Measurements from ENCODE around the gene MON1A. TPM values are rescaled to one million over a fixed set of nuclear protein-coding genes. Genes with fewer than 3 reads are reported as not detected.

Gene MON1A
- total and polyA plus RNA-seq, 4 donors: 7.0 to 12.3 (median 9.4) TPM

DNA sequence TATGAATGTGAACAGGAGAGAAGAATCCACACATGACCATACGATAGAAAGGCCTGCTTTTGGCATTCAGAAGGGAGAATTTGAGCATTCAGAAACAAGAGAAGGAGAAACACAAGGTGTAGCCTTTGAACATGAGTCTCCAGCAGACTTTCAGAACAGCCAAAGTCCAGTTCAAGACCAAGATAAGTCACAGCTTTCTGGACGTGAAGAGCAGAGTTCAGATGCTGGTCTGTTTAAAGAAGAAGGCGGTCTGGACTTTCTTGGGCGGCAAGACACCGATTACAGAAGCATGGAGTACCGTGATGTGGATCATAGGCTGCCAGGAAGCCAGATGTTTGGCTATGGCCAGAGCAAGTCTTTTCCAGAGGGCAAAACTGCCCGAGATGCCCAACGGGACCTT lies 38.7 kb upstream of the MON1A start:
- no peak for DNase-seq
- 93% methylated on average over 8 of the region's 8 CpGs for WGBS, 2 donors
- no peak overlapping the region for H3K27ac ChIP-seq (ENCODE audit: low read depth in 1 of 2, low read length in 1 of 2)
- no peak overlapping the region for H3K9ac ChIP-seq (ENCODE audit: insufficient read depth in 1 of 2, low read length in 2 of 2)
- H3K9me3 ChIP-seq (ENCODE audit: control insufficient read depth in 4 of 4, insufficient read depth in 3 of 4, low read length in 3 of 4): no peaks in the 10 kb centered on the region
- TF ChIP-seq, protein P1, sequence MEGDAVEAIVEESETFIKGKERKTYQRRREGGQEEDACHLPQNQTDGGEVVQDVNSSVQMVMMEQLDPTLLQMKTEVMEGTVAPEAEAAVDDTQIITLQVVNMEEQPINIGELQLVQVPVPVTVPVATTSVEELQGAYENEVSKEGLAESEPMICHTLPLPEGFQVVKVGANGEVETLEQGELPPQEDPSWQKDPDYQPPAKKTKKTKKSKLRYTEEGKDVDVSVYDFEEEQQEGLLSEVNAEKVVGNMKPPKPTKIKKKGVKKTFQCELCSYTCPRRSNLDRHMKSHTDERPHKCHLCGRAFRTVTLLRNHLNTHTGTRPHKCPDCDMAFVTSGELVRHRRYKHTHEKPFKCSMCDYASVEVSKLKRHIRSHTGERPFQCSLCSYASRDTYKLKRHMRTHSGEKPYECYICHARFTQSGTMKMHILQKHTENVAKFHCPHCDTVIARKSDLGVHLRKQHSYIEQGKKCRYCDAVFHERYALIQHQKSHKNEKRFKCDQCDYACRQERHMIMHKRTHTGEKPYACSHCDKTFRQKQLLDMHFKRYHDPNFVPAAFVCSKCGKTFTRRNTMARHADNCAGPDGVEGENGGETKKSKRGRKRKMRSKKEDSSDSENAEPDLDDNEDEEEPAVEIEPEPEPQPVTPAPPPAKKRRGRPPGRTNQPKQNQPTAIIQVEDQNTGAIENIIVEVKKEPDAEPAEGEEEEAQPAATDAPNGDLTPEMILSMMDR (IDR thresholded peaks at IDR 0.05; ENCODE audit: control extremely low read depth, extremely low read depth): no peak
- peaks cover 3 to 25% (median 12%) of the 10 kb centered on the region in 5 donors for H3K4me1 ChIP-seq (ENCODE audit: control insufficient read depth in 5 of 5, insufficient read depth in 5 of 5, low read length in 5 of 5)
- no peak overlapping the region for H3K4me3 ChIP-seq
- ATAC-seq (ENCODE audit: insufficient read depth, low FRiP score): no peak
- peaks cover 0 to 24% (median 3%) of the 10 kb centered on the region in 4 donors for H3K36me3 ChIP-seq (ENCODE audit: control insufficient read depth in 4 of 4, insufficient read depth in 4 of 4, low read length in 4 of 4)
- no peaks in the 10 kb centered on the region for H3K27me3 ChIP-seq (ENCODE audit: control insufficient read depth in 3 of 3, insufficient read depth in 3 of 3, low read length in 2 of 3)

DNA sequence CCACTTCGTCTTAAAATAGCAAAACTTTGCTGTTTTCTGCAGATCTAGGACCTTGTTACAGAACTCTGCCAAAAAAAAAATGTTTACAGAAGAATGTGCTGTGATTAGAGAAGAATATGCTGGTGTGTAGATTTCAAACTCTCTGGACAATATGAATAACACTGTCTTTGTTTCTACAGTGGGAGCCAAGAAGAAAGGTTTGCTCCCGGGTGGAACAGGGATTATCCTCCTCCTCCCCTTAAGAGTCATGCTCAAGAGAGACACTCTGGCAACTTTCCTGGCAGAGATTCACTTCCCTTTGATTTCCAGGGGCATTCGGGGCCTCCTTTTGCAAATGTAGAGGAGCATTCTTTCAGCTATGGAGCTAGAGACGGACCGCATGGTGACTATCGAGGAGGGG lies 37.7 kb upstream of the MON1A start:
- TF ChIP-seq, protein P1 (IDR thresholded peaks at IDR 0.05; ENCODE audit: control extremely low read depth, extremely low read depth): no peak
- no peak overlapping the region for H3K27ac ChIP-seq (ENCODE audit: low read depth in 1 of 2, low read length in 1 of 2)
- peaks cover 3 to 25% (median 12%) of the 10 kb centered on the region in 5 donors for H3K4me1 ChIP-seq (ENCODE audit: control insufficient read depth in 5 of 5, insufficient read depth in 5 of 5, low read length in 5 of 5)
- H3K9me3 ChIP-seq (ENCODE audit: control insufficient read depth in 4 of 4, insufficient read depth in 3 of 4, low read length in 3 of 4): no peaks in the 10 kb centered on the region
- no peaks in the 10 kb centered on the region for H3K27me3 ChIP-seq (ENCODE audit: control insufficient read depth in 3 of 3, insufficient read depth in 3 of 3, low read length in 2 of 3)
- DNase-seq: peak; percentile 58 to 88 (median 83)
- H3K4me3 ChIP-seq: no peak overlapping the region
- 64 to 79% methylated on average over 6 of the region's 6 CpGs for WGBS, 2 donors
- peak overlapping the region in 1 of 2 donors; percentile 14 for H3K9ac ChIP-seq (ENCODE audit: insufficient read depth in 1 of 2, low read length in 2 of 2)
- peaks cover 0 to 18% (median 0%) of the 10 kb centered on the region in 4 donors for H3K36me3 ChIP-seq (ENCODE audit: control insufficient read depth in 4 of 4, insufficient read depth in 4 of 4, low read length in 4 of 4)
- no peak for ATAC-seq (ENCODE audit: insufficient read depth, low FRiP score)

DNA sequence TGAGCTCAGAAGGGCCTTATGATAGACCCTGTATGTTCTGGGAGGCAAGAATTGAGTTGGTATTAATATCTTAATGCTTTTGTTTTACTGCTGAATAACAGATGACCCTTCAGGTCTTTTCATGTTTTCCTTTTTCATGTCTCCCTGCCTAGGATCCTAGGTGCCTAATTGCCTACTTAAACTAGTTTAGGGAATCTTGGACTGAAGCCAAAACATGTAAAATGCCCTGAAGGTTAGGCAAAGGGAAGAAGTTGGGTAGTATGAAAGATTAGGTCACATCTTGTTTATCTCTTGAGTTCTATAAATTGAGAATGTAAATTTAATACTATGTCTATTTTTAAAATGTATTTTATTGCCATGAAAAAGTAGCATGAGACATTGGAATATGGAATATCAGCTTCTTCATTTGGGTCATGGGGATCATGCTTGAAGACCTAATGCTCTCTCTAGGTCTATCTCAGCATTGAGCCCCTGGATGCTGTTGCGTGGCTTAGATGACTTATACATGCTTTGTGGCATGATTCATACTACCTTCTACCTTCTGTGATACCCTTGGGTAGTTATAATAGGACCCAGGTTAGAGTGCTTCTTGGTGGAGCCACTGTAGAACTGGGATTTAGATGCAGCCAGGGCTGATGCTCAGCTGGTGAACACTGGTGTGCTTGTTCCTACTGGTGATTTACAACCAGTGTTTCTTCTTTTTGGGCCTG lies 36.8 kb upstream of the MON1A start:
- Histone ChIP-seq H3K27me3 (ENCODE audit: control insufficient read depth in 3 of 3, insufficient read depth in 3 of 3, low read length in 2 of 3) (no peaks in the 10 kb centered on the region), H3K9ac (ENCODE audit: insufficient read depth in 1 of 2, low read length in 2 of 2) (no peak overlapping the region), H3K9me3 (ENCODE audit: control insufficient read depth in 4 of 4, insufficient read depth in 3 of 4, low read length in 3 of 4) (no peaks in the 10 kb centered on the region), H3K27ac (ENCODE audit: low read depth in 1 of 2, low read length in 1 of 2) (no peak overlapping the region), H3K4me3 (no peak overlapping the region), H3K4me1 (ENCODE audit: control insufficient read depth in 5 of 5, insufficient read depth in 5 of 5, low read length in 5 of 5) (peaks cover 3 to 25% (median 12%) of the 10 kb centered on the region in 5 donors), H3K36me3 (ENCODE audit: control insufficient read depth in 4 of 4, insufficient read depth in 4 of 4, low read length in 4 of 4) (peaks cover 0 to 18% (median 0%) of the 10 kb centered on the region in 4 donors)
- 95 to 100% methylated on average over 1 of the region's 1 CpG for WGBS, 2 donors
- TF ChIP-seq, protein P1 (IDR thresholded peaks at IDR 0.05; ENCODE audit: control extremely low read depth, extremely low read depth): no peak
- ATAC-seq (ENCODE audit: insufficient read depth, low FRiP score): no peak
- DNase-seq: peak in 1 of 3 donors; percentile 10

All from lung (tissue), 12 donors.